IgD-negative memory B cell (primary cell): Measurements from ENCODE around the gene SETD4. TPM values are rescaled to one million over a fixed set of nuclear protein-coding genes. Genes with fewer than 3 reads are reported as not detected.

Experiments used
- H3K27ac Mint-ChIP-seq, 3 donors: one replicate each; pipeline ENCODE4 v1.8.0; 2020 to 2022; ENCODE audit warnings: mild to moderate bottlenecking in 3 of 3, mixed read lengths in 3 of 3, moderate library complexity in 1 of 3
- H3K27me3 Mint-ChIP-seq: one replicate; pipeline ENCODE4 v1.8.0; 2021; ENCODE audit warnings: mixed read lengths
- H3K36me3 Mint-ChIP-seq: one replicate; pipeline ENCODE4 v1.8.0; 2020; ENCODE audit warnings: mild to moderate bottlenecking, mixed read lengths
- H3K4me1 Mint-ChIP-seq, 3 donors: one replicate each; pipeline ENCODE4 v1.8.0; 2020 to 2022; ENCODE audit warnings: mixed read lengths in 3 of 3, mild to moderate bottlenecking in 1 of 3
- H3K4me3 Mint-ChIP-seq, 4 donors: one replicate each; pipeline ENCODE4 v1.8.0; 2020 to 2022; ENCODE audit warnings: mild to moderate bottlenecking in 4 of 4, mixed read lengths in 4 of 4, moderate library complexity in 3 of 4
- H3K9me3 Mint-ChIP-seq, 3 donors: one replicate each; pipeline ENCODE4 v1.8.0; 2020 to 2021; ENCODE audit warnings: mixed read lengths in 3 of 3, mild to moderate bottlenecking in 1 of 3
- polyA plus RNA-seq: library from polyadenylated mRNA; unstranded; fragments of 300-500 nt; fragmentation: Illumina TruSeq; gene quantifications from one replicate; pipeline ENCODE4 v1.2.3, GENCODE V29; 2021

The SETD4 gene
- polyA plus RNA-seq, 1 donor from 2014 or later: 13.6 TPM

DNA sequence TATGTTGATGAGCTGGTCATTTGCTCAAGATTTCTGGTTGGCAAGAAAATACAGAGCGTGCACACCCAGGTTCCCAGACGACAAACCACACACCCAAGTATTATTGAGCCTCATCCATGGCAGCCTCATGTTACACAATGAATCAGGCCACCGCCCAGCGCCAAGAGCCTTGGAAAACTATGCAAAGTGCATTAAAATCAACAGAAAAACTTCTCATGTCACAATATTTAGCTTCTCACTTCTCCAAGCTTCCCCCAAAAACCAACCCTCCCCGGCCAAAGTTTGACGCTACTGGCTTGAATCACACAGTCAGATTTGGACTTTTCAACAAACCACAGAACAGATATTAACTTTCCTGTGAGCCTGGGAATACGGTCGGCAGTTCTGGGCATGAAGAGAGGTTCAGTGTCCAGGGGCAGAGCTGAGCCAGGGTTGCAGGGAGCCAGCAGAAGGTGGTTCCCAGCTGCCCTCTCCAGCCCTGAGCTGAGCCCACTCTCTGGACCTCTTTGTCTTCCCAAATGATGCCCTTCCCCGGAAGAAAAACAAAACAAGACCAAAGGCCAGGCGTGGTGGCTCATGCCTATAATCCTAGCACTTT is 71.1 kb downstream of the SETD4 start:
- no peak overlapping the region for H3K27ac Mint-ChIP-seq
- H3K36me3 Mint-ChIP-seq: no peaks in the 10 kb centered on the region
- no peaks in the 10 kb centered on the region for H3K9me3 Mint-ChIP-seq
- H3K4me1 Mint-ChIP-seq: no peaks in the 10 kb centered on the region
- H3K4me3 Mint-ChIP-seq: no peak overlapping the region
- no peaks in the 10 kb centered on the region for H3K27me3 Mint-ChIP-seq

DNA sequence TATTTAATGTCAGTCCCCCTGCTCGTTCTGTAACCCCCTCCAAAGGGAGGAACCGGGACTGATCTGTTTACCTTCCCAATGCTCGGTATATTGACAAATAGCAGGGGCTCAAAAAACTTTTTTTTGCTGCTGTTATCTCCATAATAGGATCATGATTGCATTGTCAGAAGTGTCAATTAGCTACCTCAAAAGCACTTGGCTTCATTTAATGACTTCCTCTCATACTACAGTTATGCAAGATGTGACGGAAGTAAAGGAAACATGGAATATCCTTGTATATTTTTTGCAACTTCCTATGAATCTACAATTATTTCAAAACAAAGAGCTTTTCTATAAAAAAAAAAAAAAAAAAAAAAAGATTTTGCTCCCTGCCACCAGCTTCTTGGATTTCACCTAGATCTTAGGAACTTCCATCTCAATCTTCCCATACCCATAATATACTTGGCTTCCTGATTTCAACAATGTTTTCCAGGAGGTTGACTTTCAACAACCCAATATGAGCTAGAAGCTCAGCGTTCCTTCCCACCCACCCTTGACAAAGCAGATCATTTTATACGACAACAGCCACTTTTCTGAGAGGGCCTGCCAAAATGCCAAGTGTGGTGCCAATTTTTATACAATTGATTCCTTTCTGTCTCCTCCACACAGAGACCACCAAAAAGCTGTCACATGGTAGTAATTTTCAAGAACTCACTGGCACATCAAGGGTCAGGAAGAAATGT is 71.7 kb downstream of the SETD4 start:
- no peaks in the 10 kb centered on the region for H3K9me3 Mint-ChIP-seq
- H3K4me3 Mint-ChIP-seq: no peak overlapping the region
- no peak overlapping the region for H3K27ac Mint-ChIP-seq
- H3K4me1 Mint-ChIP-seq: no peaks in the 10 kb centered on the region
- peaks cover 2% of the 10 kb centered on the region for H3K27me3 Mint-ChIP-seq
- no peaks in the 10 kb centered on the region for H3K36me3 Mint-ChIP-seq

DNA sequence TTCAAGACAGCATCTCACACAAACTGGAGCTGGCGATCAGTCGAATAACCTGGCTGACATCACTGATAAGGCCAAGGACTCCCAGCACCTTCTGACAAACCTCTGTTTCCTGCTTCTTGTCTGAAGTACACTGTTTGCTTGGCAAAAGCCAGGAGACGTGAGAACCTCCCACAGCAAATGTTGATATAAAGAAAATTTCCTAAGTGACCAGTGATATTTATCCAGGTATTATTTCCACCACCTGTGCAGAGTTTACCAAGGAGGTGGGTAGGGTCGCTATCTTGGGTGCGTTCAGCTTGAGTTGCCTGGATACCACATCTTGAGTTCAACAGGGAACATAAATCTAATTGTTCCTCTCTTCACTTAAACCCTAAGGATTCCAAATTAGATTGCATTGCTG is 72.9 kb downstream of the SETD4 start:
- no peak overlapping the region for H3K27ac Mint-ChIP-seq
- peaks cover 2% of the 10 kb centered on the region for H3K27me3 Mint-ChIP-seq

DNA sequence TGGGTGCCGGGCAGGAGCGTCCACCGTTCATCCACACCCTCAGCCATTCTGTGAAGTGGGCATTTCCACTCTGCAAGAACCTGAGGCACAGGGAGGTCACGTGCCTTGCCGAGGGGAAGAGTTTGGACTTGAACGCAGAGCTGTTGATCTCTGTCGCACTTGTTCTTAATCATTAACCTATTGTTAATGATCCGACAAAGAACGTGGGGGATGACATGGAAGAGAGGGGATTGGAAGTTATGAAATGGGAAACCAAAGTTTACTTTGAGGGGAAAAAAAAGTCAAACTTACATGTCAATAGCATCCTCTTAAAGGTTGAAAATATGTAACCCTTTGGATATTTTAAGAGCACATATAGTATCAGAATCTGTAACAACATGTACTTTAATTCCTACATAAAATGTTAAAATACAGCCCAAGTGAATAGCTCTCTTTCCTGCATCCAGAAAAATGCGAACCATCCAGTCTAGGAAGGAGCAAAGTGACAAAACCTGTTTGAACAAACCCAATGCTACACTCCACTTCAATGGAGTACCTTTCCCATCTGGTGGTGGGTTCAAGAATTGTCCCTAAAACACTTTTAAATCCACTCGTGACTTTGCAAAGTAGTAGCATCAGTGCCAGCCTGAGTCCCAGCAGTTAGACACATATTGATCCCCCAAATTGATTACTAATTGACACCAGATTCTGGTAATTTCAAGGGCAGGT is 75.5 kb downstream of the SETD4 start:
- Mint-ChIP-seq H3K27me3 (peaks cover 2% of the 10 kb centered on the region), H3K4me3 (no peak overlapping the region), H3K36me3 (no peaks in the 10 kb centered on the region), H3K27ac (no peak overlapping the region), H3K4me1 (no peaks in the 10 kb centered on the region), H3K9me3 (no peaks in the 10 kb centered on the region)

More for the DNA sequence above, 72.9 kb downstream of the SETD4 start:
- H3K36me3 Mint-ChIP-seq: no peaks in the 10 kb centered on the region
- H3K4me1 Mint-ChIP-seq: no peaks in the 10 kb centered on the region
- no peaks in the 10 kb centered on the region for H3K9me3 Mint-ChIP-seq
- no peak overlapping the region for H3K4me3 Mint-ChIP-seq

Other genes with a start within 250 kb of the SETD4 start
- gene CBR1, start 9.5 kb upstream of the SETD4 start, polyA plus RNA-seq: 42.3 TPM
- gene CBR3, start 74.6 kb upstream of the SETD4 start, polyA plus RNA-seq: 23.7 TPM
- gene DOP1B, start 96.3 kb upstream of the SETD4 start, polyA plus RNA-seq: 31.9 TPM